Lung (tissue), 12 donors: ENCODE results near the gene SLC46A2. TPM values are rescaled to one million over a fixed set of nuclear protein-coding genes. Genes with fewer than 3 reads are reported as not detected.

Experiments used
- ATAC-seq: fragments of 200-7000 bp; cut with Tn5 transposase; one replicate; pipeline ENCODE4 v1.9.1; 2020; ENCODE audit warnings: moderate number of reproducible peaks; ENCODE audit not compliant: insufficient read depth, low FRiP score
- DNase-seq, 3 donors: peaks; one replicate each; pipeline ENCODE4 v3.0.0-alpha.2; 2013 to 2017
- H3K27ac ChIP-seq, 2 donors: one replicate each; pipeline ENCODE4 v1.5.1; 2013; ENCODE audit warnings: mild to moderate bottlenecking in 2 of 2, moderate library complexity in 2 of 2, control low read depth in 1 of 2, inconsistent platforms in 1 of 2, low read depth in 1 of 2, low read length in 1 of 2
- H3K27me3 ChIP-seq, 3 donors: one replicate each; pipeline ENCODE4 v1.5.1; 2013; ENCODE audit warnings: low read length in 2 of 3; ENCODE audit not compliant: control insufficient read depth in 3 of 3, insufficient read depth in 3 of 3
- H3K36me3 ChIP-seq, 4 donors: one replicate each; pipeline ENCODE4 v1.5.1; 2013; ENCODE audit warnings: low read length in 4 of 4, mild to moderate bottlenecking in 1 of 4, moderate library complexity in 1 of 4; ENCODE audit not compliant: control insufficient read depth in 4 of 4, insufficient read depth in 4 of 4
- H3K4me1 ChIP-seq, 5 donors: one replicate each; pipeline ENCODE4 v1.5.1; 2013; ENCODE audit warnings: low read length in 5 of 5, mild to moderate bottlenecking in 2 of 5, moderate library complexity in 1 of 5; ENCODE audit not compliant: control insufficient read depth in 5 of 5, insufficient read depth in 5 of 5
- H3K4me3 ChIP-seq: one replicate; pipeline ENCODE4 v1.5.1; 2013; ENCODE audit warnings: mild to moderate bottlenecking, control low read depth, moderate library complexity
- H3K9ac ChIP-seq, 2 donors: one replicate each; pipeline ENCODE4 v1.5.1; 2013; ENCODE audit warnings: low read length in 2 of 2, control low read depth in 1 of 2; ENCODE audit not compliant: insufficient read depth in 1 of 2
- H3K9me3 ChIP-seq, 4 donors: one replicate each; pipeline ENCODE4 v1.5.1; 2013; ENCODE audit warnings: low read length in 3 of 4, mild to moderate bottlenecking in 1 of 4, moderate library complexity in 1 of 4; ENCODE audit not compliant: control insufficient read depth in 4 of 4, insufficient read depth in 3 of 4
- WGBS, 2 donors: extraction: QIAGEN DNeasy Blood & Tissue Kit; methylation state at CpG; one replicate each; pipeline ENCODE4 v1.1.7; 2013; 5-methylcytosine and 5-hydroxymethylcytosine counted together
- polyA plus RNA-seq, 2 donors: library from polyadenylated mRNA; stranded (reverse); fragments of 200-250 nt; gene quantifications; one replicate each; pipeline ENCODE4 v1.2.1, GENCODE V29; 2013
- total RNA-seq, 2 donors: library from RNA; depleted of rRNA in 1 of 2; stranded (reverse); fragments of >200 nt in 1 of 2; gene quantifications; one replicate each; pipeline ENCODE4 v1.2.1, GENCODE V29; 2014 to 2021
- TF ChIP-seq, protein P1 (sequence below): IDR thresholded peaks from 2 replicates; pipeline ENCODE4 v1.5.1; 2012; ENCODE audit warnings: mild to moderate bottlenecking; ENCODE audit errors: control extremely low read depth, extremely low read depth
- donor health status: control.
- donor health status: control.
- donor health status: Bipolar disorder and iron deficiency.
- donor health status: healthy.
- donor health status: DM: yes; HTN: yes; CAD: no.

The SLC46A2 gene
- total and polyA plus RNA-seq, 4 donors, result 0.20 to 18.5 (median 13.6) TPM

DNA sequence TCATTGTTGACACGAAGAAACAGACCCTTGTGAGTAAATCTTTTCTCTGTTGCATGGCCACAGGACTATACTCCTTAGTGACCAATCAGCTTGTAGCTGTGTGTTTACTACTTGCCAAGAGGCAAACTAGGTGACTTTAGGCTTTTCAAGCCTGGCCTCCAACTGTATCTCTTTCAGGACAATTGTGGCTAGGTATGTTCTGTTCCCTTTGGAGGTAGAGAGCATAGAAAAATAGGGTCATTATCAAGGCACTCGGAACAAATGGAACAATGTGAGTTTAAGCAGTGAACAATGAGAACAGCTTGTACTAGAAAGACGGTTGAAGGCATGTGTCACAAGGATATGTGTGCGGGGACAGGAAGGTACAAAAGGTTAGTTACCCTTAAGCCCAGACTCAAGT is 48.1 kb downstream of the SLC46A2 start:
- Histone ChIP-seq H3K4me3 (no peak overlapping the region), H3K4me1 (peaks cover 0 to 9% (median 0%) of the 10 kb centered on the region in 5 donors), H3K9ac (no peak overlapping the region), H3K27me3 (no peaks in the 10 kb centered on the region), H3K9me3 (no peaks in the 10 kb centered on the region), H3K27ac (no peak overlapping the region), H3K36me3 (peaks cover 4 to 10% (median 7%) of the 10 kb centered on the region in 4 donors)
- TF ChIP-seq, protein P1, sequence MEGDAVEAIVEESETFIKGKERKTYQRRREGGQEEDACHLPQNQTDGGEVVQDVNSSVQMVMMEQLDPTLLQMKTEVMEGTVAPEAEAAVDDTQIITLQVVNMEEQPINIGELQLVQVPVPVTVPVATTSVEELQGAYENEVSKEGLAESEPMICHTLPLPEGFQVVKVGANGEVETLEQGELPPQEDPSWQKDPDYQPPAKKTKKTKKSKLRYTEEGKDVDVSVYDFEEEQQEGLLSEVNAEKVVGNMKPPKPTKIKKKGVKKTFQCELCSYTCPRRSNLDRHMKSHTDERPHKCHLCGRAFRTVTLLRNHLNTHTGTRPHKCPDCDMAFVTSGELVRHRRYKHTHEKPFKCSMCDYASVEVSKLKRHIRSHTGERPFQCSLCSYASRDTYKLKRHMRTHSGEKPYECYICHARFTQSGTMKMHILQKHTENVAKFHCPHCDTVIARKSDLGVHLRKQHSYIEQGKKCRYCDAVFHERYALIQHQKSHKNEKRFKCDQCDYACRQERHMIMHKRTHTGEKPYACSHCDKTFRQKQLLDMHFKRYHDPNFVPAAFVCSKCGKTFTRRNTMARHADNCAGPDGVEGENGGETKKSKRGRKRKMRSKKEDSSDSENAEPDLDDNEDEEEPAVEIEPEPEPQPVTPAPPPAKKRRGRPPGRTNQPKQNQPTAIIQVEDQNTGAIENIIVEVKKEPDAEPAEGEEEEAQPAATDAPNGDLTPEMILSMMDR, result no peak
- DNase-seq (no peak), ATAC-seq (no peak)
- 82 to 88% methylated on average over 4 of the region's 4 CpGs for WGBS, 2 donors

DNA sequence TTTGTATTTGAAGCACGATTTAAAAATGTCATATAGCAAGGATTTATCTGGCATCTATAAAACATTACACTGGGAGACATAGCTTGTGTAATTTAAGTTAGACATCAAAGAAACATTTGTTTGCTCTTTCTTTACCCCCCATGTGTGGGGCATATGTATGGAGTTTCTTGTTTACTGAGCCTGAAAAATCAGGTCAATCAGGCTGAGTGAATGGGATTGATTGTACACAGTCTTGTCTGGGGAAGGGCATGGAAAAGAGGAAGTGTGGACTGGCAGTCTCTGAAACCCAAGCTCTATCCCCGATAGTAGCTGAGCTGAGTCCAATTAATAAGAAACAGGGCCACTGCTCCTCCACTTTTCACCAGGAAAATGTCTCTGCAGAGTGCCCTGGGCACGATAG is 49.4 kb downstream of the SLC46A2 start:
- no peak for DNase-seq
- Histone ChIP-seq H3K9me3 (no peaks in the 10 kb centered on the region), H3K27ac (no peak overlapping the region), H3K27me3 (no peaks in the 10 kb centered on the region), H3K36me3 (peaks cover 7 to 10% (median 8%) of the 10 kb centered on the region in 4 donors), H3K4me3 (peak overlapping the region; percentile 8), H3K9ac (no peak overlapping the region), H3K4me1 (peaks cover 0 to 9% (median 0%) of the 10 kb centered on the region in 5 donors)
- ATAC-seq, result no peak
- WGBS, 2 donors, result 56 to 62% methylated on average over 3 of the region's 3 CpGs
- TF ChIP-seq, protein P1, result no peak

DNA sequence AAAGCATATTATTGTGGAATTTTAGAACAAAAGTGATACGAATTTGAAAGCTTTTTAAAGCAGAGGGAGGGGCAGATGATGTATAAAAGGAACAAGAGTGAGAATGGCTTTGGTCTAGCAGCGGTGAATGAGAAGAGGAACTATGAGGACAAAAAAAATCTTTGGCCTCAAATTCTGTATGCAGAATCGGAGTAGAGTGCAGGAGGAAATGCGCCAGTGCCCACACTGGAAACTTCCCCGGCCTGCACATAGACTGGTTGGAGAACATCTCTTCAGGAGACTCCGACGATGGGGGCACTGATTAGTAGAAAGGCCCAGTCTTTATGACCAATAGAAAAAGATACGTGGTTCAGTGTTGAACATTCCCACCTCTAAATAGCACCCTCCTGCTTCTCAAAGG is 51.3 kb downstream of the SLC46A2 start:
- TF ChIP-seq, protein P1, result no peak
- Histone ChIP-seq H3K9ac (no peak overlapping the region), H3K27ac (no peak overlapping the region), H3K27me3 (no peaks in the 10 kb centered on the region), H3K9me3 (no peaks in the 10 kb centered on the region), H3K36me3 (peaks cover 8 to 11% (median 9%) of the 10 kb centered on the region in 4 donors), H3K4me3 (no peak overlapping the region), H3K4me1 (peaks cover 0 to 12% (median 0%) of the 10 kb centered on the region in 5 donors)
- 70 to 82% methylated on average over 8 of the region's 8 CpGs for WGBS, 2 donors
- DNase-seq (no peak), ATAC-seq (no peak)

DNA sequence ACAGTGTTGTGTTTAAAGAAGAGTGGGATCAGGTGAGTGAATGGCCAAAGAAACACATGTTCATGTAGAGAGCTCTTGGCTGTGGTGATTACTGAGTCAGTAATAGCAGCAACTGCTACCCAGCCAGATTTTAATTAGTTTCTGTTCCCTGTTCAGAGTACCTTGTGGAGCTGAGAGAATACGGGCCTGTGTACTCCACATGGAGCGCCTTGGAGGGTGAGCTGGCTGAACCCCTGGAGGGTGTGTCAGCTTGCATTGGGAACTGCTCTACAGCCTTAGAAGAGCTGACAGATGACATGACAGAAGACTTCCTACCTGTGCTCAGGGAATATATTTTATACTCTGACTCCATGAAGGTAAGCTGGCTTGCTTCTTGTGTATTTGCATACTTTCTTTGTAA is 52.3 kb downstream of the SLC46A2 start:
- Histone ChIP-seq H3K4me3 (no peak overlapping the region), H3K4me1 (peaks cover 0 to 12% (median 0%) of the 10 kb centered on the region in 5 donors), H3K27me3 (no peaks in the 10 kb centered on the region), H3K36me3 (peaks cover 8 to 11% (median 9%) of the 10 kb centered on the region in 4 donors), H3K9me3 (no peaks in the 10 kb centered on the region), H3K27ac (no peak overlapping the region), H3K9ac (no peak overlapping the region)
- WGBS, 2 donors, result 75 to 78% methylated on average over 2 of the region's 2 CpGs
- DNase-seq, result no peak
- ATAC-seq, result peak; percentile 17
- TF ChIP-seq, protein P1, result no peak
